Natural killer cell (primary cell): ENCODE data around the gene AKAP1. TPM values are rescaled to one million over a fixed set of nuclear protein-coding genes. Genes with fewer than 3 reads are reported as not detected.

Experiments used
- ATAC-seq, 3 donors: fragments of 150-1000 bp in 2 of 3; fragments of 200-7000 bp in 1 of 3; cut with Tn5 transposase; 1 replicate in 1 of 3; 2 replicates in 2 of 3; pipeline ENCODE4 v1.10.0; 2021; ENCODE audit warnings: mild to moderate bottlenecking in 2 of 3, moderate library complexity in 2 of 3
- DNase-seq, 2 donors: peaks; one replicate each; pipeline versions ENCODE4 v3.0.0 to v3.0.0-alpha.2; 2013 to 2021; ENCODE audit warnings: mixed read lengths in 1 of 2
- H3K27ac ChIP-seq: one replicate; pipeline ENCODE4 v1.5.1; 2013; ENCODE audit warnings: mild to moderate bottlenecking, low read length
- H3K27me3 ChIP-seq: one replicate; pipeline ENCODE4 v1.6.1; 2013; ENCODE audit warnings: low read length; ENCODE audit not compliant: control insufficient read depth, insufficient read depth
- H3K36me3 ChIP-seq: one replicate; pipeline ENCODE4 v1.6.1; 2013; ENCODE audit warnings: low read length; ENCODE audit not compliant: control insufficient read depth, insufficient read depth
- H3K4me1 ChIP-seq: one replicate; pipeline ENCODE4 v1.6.1; 2013; ENCODE audit warnings: low read length; ENCODE audit not compliant: control insufficient read depth, insufficient read depth
- H3K4me3 ChIP-seq: one replicate; pipeline ENCODE4 v1.5.1; 2013; ENCODE audit warnings: low read length
- H3K9me3 ChIP-seq: one replicate; pipeline ENCODE4 v1.6.1; 2013; ENCODE audit warnings: low read length; ENCODE audit not compliant: control insufficient read depth, insufficient read depth
- H3K27ac Mint-ChIP-seq, 2 donors: one replicate each; pipeline ENCODE4 v1.8.0; 2022; ENCODE audit warnings: mild to moderate bottlenecking in 2 of 2, mixed read lengths in 2 of 2, moderate library complexity in 1 of 2
- H3K27me3 Mint-ChIP-seq, 2 donors: one replicate each; pipeline ENCODE4 v1.8.0; 2022; ENCODE audit warnings: low read depth in 2 of 2, mixed read lengths in 2 of 2
- H3K36me3 Mint-ChIP-seq: one replicate; pipeline ENCODE4 v1.8.0; 2022; ENCODE audit warnings: mixed read lengths
- H3K4me1 Mint-ChIP-seq, 2 donors: one replicate each; pipeline ENCODE4 v1.8.0; 2022; ENCODE audit warnings: mixed read lengths in 2 of 2
- H3K4me3 Mint-ChIP-seq: one replicate; pipeline ENCODE4 v1.8.0; 2022; ENCODE audit warnings: mild to moderate bottlenecking, moderate library complexity, mixed read lengths
- H3K9me3 Mint-ChIP-seq, 2 donors: one replicate each; pipeline ENCODE4 v1.8.0; 2022; ENCODE audit warnings: mixed read lengths in 2 of 2
- CTCF ChIP-seq: fragments of 200-600 bp; IDR thresholded peaks from one replicate; pipeline ENCODE4 v1.8.0; 2022; ENCODE audit warnings: antibody characterized with exemption
- WGBS: methylation state at CpG from one replicate; pipeline ENCODE4 v1.1.7; 2013; ENCODE audit warnings: missing lambda C conversion rate; ENCODE audit not compliant: insufficient coverage; 5-methylcytosine and 5-hydroxymethylcytosine counted together
- intact Hi-C: fragments of 100-400 bp; cut with micrococcal nuclease; formaldehyde crosslinking; loops from one replicate; pipeline ENCODE4 v1.14.2; 2022
- total RNA-seq, 4 donors: library from RNA; stranded (reverse); fragments of 120-200 nt in 1 of 4; gene quantifications; one replicate each; pipeline versions ENCODE4 v1.2.3 to v1.2.4, GENCODE V29; 2013 to 2022

The AKAP1 gene
- total RNA-seq, 3 donors from 2014 or later (not counting 1 experiment from before 2014, with no cell fraction given) = 9.8 to 15.8 (median 11.4) TPM

GRCh38 chr17:57096472-57097202 is 11.6 kb downstream of the AKAP1 start:
- 98% methylated on average over 6 of the region's 6 CpGs for WGBS
- Histone ChIP-seq H3K27ac (no peak overlapping the region), H3K4me1 (no peaks in the 10 kb centered on the region), H3K36me3 (no peaks in the 10 kb centered on the region), H3K4me3 (no peak overlapping the region), H3K9me3 (no peaks in the 10 kb centered on the region), H3K27me3 (no peaks in the 10 kb centered on the region)
- H3K36me3 Mint-ChIP-seq = no peaks in the 10 kb centered on the region
- TF ChIP-seq CTCF = no peak
- H3K4me3 Mint-ChIP-seq = no peak overlapping the region
- no peak for DNase-seq
- no peaks in the 10 kb centered on the region for H3K9me3 Mint-ChIP-seq
- H3K27ac Mint-ChIP-seq = no peak overlapping the region
- H3K27me3 Mint-ChIP-seq = no peaks in the 10 kb centered on the region
- peaks cover under 1 to 17% of the 10 kb centered on the region in 2 donors for H3K4me1 Mint-ChIP-seq
- intact Hi-C loops = no loop called here
- no peak for ATAC-seq

GRCh38 chr17:57097832-57098421 is 12.9 kb downstream of the AKAP1 start:
- no peak overlapping the region for H3K27ac ChIP-seq
- no peak overlapping the region for H3K4me3 ChIP-seq
- intact Hi-C loops = no loop called here
- H3K4me1 ChIP-seq = no peaks in the 10 kb centered on the region
- no peaks in the 10 kb centered on the region for H3K27me3 ChIP-seq
- H3K9me3 ChIP-seq = no peaks in the 10 kb centered on the region
- Mint-ChIP-seq H3K4me3 (no peak overlapping the region), H3K9me3 (no peaks in the 10 kb centered on the region), H3K36me3 (no peaks in the 10 kb centered on the region), H3K4me1 (peaks cover 8 to 22% of the 10 kb centered on the region in 2 donors), H3K27me3 (no peaks in the 10 kb centered on the region), H3K27ac (no peak overlapping the region)
- ATAC-seq (no peak), DNase-seq (no peak)
- H3K36me3 ChIP-seq = no peaks in the 10 kb centered on the region
- TF ChIP-seq CTCF = no peak
- 100% methylated on average over 2 of the region's 2 CpGs for WGBS

- Mint-ChIP-seq H3K36me3 (no peaks in the 10 kb centered on the region), H3K27me3 (no peaks in the 10 kb centered on the region), H3K27ac (no peak overlapping the region), H3K9me3 (no peaks in the 10 kb centered on the region), H3K4me1 (peaks cover 8 to 19% of the 10 kb centered on the region in 2 donors), H3K4me3 (no peak overlapping the region)
- Histone ChIP-seq H3K27ac (no peak overlapping the region), H3K4me3 (no peak overlapping the region), H3K4me1 (no peaks in the 10 kb centered on the region), H3K9me3 (no peaks in the 10 kb centered on the region), H3K27me3 (no peaks in the 10 kb centered on the region), H3K36me3 (no peaks in the 10 kb centered on the region)
- 78% methylated on average over 2 of the region's 3 CpGs for WGBS
- intact Hi-C loops = no loop called here
- ATAC-seq (no peak), DNase-seq (no peak)
- no peak for TF ChIP-seq CTCF
Measured at GRCh38 chr17:57099165-57099564, 14.1 kb downstream of the AKAP1 start.
